ENCODE measurements around the gene ABI3BP.
A peak's percentile ranks its signal among the peaks of the same experiment; 100 is the strongest.

ABI3BP gene

GRCh38 chr3:101037613-101038012, 44.4 kb upstream of the ABI3BP start:
- Histone ChIP-seq H3K14ac (ENCODE audit: low read length) (no peak overlapping the region), H3K18ac (ENCODE audit: low read length) (no peak overlapping the region), H3K4me3 (ENCODE audit: low read depth, low read length) (no peak overlapping the region), H2BK5ac (ENCODE audit: low read depth, low read length, poor library complexity) (no peak overlapping the region), H3K36me3 (ENCODE audit: control insufficient read depth in 1 of 2, insufficient read depth in 2 of 2, low read length in 2 of 2) (no peaks in the 10 kb centered on the region), H2AK5ac (ENCODE audit: low read length) (no peak overlapping the region), H4K91ac (ENCODE audit: low read depth, low read length) (no peak overlapping the region), H2BK120ac (ENCODE audit: insufficient read depth, low read length, poor library complexity) (no peak overlapping the region), H4K12ac (ENCODE audit: low read depth, low read length) (no peak overlapping the region), H3K27me3 (ENCODE audit: insufficient read depth, low read length) (no peaks in the 10 kb centered on the region), H3K27ac (ENCODE audit: low read depth, low read length) (no peak overlapping the region), H2BK12ac (ENCODE audit: low read length) (no peak overlapping the region), H3K4me2 (ENCODE audit: low read length) (no peak overlapping the region), H3K9me3 (ENCODE audit: insufficient read depth, low read depth, low read length) (no peaks in the 10 kb centered on the region), H3K4ac (ENCODE audit: low read depth, low read length) (no peak overlapping the region), H3K23ac (ENCODE audit: low read length) (no peak overlapping the region), H3K79me2 (ENCODE audit: control insufficient read depth, insufficient read depth, low read length, poor library complexity) (no peaks in the 10 kb centered on the region), H2AFZ (ENCODE audit: insufficient read depth, low read length, poor library complexity) (no peak overlapping the region), H3K4me1 (ENCODE audit: control insufficient read depth in 1 of 2, insufficient read depth in 2 of 2, low read length in 2 of 2) (peaks cover 0 to 9% of the 10 kb centered on the region in 2 experiments), H4K8ac (ENCODE audit: low read depth, low read length) (no peak overlapping the region), H3K79me1 (ENCODE audit: low read length) (peaks cover 6% of the 10 kb centered on the region), H3K9ac (ENCODE audit: low read length) (no peak overlapping the region)
- no CpG with 5 or more reads among the region's 5 CpGs for WGBS (ENCODE audit: extremely low coverage, insufficient coverage, insufficient read length)
- no peak for DNase-seq

GRCh38 chr3:101036676-101037075, 43.5 kb upstream of the ABI3BP start:
- H2AK5ac ChIP-seq (ENCODE audit: low read length): no peak overlapping the region
- no peak for DNase-seq
- H3K79me2 ChIP-seq (ENCODE audit: control insufficient read depth, insufficient read depth, low read length, poor library complexity): no peaks in the 10 kb centered on the region
- no peak overlapping the region for H4K12ac ChIP-seq (ENCODE audit: low read depth, low read length)
- H3K18ac ChIP-seq (ENCODE audit: low read length): no peak overlapping the region
- no peak overlapping the region for H4K8ac ChIP-seq (ENCODE audit: low read depth, low read length)
- H3K4me2 ChIP-seq (ENCODE audit: low read length): no peak overlapping the region
- peak overlapping the region; percentile 29 for H2BK12ac ChIP-seq (ENCODE audit: low read length)
- H3K36me3 ChIP-seq (ENCODE audit: control insufficient read depth in 1 of 2, insufficient read depth in 2 of 2, low read length in 2 of 2): no peaks in the 10 kb centered on the region
- H2AFZ ChIP-seq (ENCODE audit: insufficient read depth, low read length, poor library complexity): peak overlapping the region; percentile 4
- H4K91ac ChIP-seq (ENCODE audit: low read depth, low read length): peak overlapping the region; percentile 36
- no peak overlapping the region for H3K9ac ChIP-seq (ENCODE audit: low read length)
- H3K4me1 ChIP-seq (ENCODE audit: control insufficient read depth in 1 of 2, insufficient read depth in 2 of 2, low read length in 2 of 2): peaks cover 0 to 9% of the 10 kb centered on the region in 2 experiments
- WGBS (ENCODE audit: extremely low coverage, insufficient coverage, insufficient read length): no CpG with 5 or more reads among the region's 3 CpGs
- no peak overlapping the region for H3K14ac ChIP-seq (ENCODE audit: low read length)
- H3K4me3 ChIP-seq (ENCODE audit: low read depth, low read length): no peak overlapping the region
- no peaks in the 10 kb centered on the region for H3K9me3 ChIP-seq (ENCODE audit: insufficient read depth, low read depth, low read length)
- peak overlapping the region; percentile 78 for H3K27ac ChIP-seq (ENCODE audit: low read depth, low read length)
- peaks cover 6% of the 10 kb centered on the region for H3K79me1 ChIP-seq (ENCODE audit: low read length)
- H3K23ac ChIP-seq (ENCODE audit: low read length): no peak overlapping the region
- no peaks in the 10 kb centered on the region for H3K27me3 ChIP-seq (ENCODE audit: insufficient read depth, low read length)
- H2BK120ac ChIP-seq (ENCODE audit: insufficient read depth, low read length, poor library complexity): peak overlapping the region; percentile 40
- no peak overlapping the region for H3K4ac ChIP-seq (ENCODE audit: low read depth, low read length)
- H2BK5ac ChIP-seq (ENCODE audit: low read depth, low read length, poor library complexity): peak overlapping the region; percentile 5

GRCh38 chr3:101036213-101036618, 43.0 kb upstream of the ABI3BP start:
- Histone ChIP-seq H3K36me3 (ENCODE audit: control insufficient read depth in 1 of 2, insufficient read depth in 2 of 2, low read length in 2 of 2) (no peaks in the 10 kb centered on the region), H3K23ac (ENCODE audit: low read length) (no peak overlapping the region), H3K9me3 (ENCODE audit: insufficient read depth, low read depth, low read length) (no peaks in the 10 kb centered on the region), H2AFZ (ENCODE audit: insufficient read depth, low read length, poor library complexity) (peak overlapping the region; percentile 4), H2BK120ac (ENCODE audit: insufficient read depth, low read length, poor library complexity) (peak overlapping the region; percentile 40), H4K8ac (ENCODE audit: low read depth, low read length) (no peak overlapping the region), H3K4me2 (ENCODE audit: low read length) (no peak overlapping the region), H3K4ac (ENCODE audit: low read depth, low read length) (no peak overlapping the region), H2AK5ac (ENCODE audit: low read length) (no peak overlapping the region), H4K12ac (ENCODE audit: low read depth, low read length) (no peak overlapping the region), H4K91ac (ENCODE audit: low read depth, low read length) (no peak overlapping the region), H3K14ac (ENCODE audit: low read length) (no peak overlapping the region), H3K27ac (ENCODE audit: low read depth, low read length) (peak overlapping the region; percentile 78), H3K9ac (ENCODE audit: low read length) (no peak overlapping the region), H2BK12ac (ENCODE audit: low read length) (no peak overlapping the region), H2BK5ac (ENCODE audit: low read depth, low read length, poor library complexity) (no peak overlapping the region), H3K18ac (ENCODE audit: low read length) (no peak overlapping the region), H3K79me2 (ENCODE audit: control insufficient read depth, insufficient read depth, low read length, poor library complexity) (no peaks in the 10 kb centered on the region), H3K4me1 (ENCODE audit: control insufficient read depth in 1 of 2, insufficient read depth in 2 of 2, low read length in 2 of 2) (peaks cover 0 to 9% of the 10 kb centered on the region in 2 experiments), H3K4me3 (ENCODE audit: low read depth, low read length) (no peak overlapping the region), H3K27me3 (ENCODE audit: insufficient read depth, low read length) (no peaks in the 10 kb centered on the region), H3K79me1 (ENCODE audit: low read length) (peaks cover 6% of the 10 kb centered on the region)
- DNase-seq: peak; percentile 91 to 98
- no CpG with 5 or more reads among the region's 1 CpG for WGBS (ENCODE audit: extremely low coverage, insufficient coverage, insufficient read length)

GRCh38 chr3:101027286-101027685, 34.1 kb upstream of the ABI3BP start:
- H3K18ac ChIP-seq (ENCODE audit: low read length): no peak overlapping the region
- H3K9me3 ChIP-seq (ENCODE audit: insufficient read depth, low read depth, low read length): no peaks in the 10 kb centered on the region
- WGBS (ENCODE audit: extremely low coverage, insufficient coverage, insufficient read length): no CpG with 5 or more reads among the region's 5 CpGs
- no peak overlapping the region for H2BK12ac ChIP-seq (ENCODE audit: low read length)
- no peak overlapping the region for H3K4me2 ChIP-seq (ENCODE audit: low read length)
- no peaks in the 10 kb centered on the region for H3K79me1 ChIP-seq (ENCODE audit: low read length)
- no peak overlapping the region for H2AK5ac ChIP-seq (ENCODE audit: low read length)
- no peak overlapping the region for H2AFZ ChIP-seq (ENCODE audit: insufficient read depth, low read length, poor library complexity)
- no peak overlapping the region for H2BK5ac ChIP-seq (ENCODE audit: low read depth, low read length, poor library complexity)
- H4K91ac ChIP-seq (ENCODE audit: low read depth, low read length): no peak overlapping the region
- no peak overlapping the region for H3K4me3 ChIP-seq (ENCODE audit: low read depth, low read length)
- no peak overlapping the region for H3K4ac ChIP-seq (ENCODE audit: low read depth, low read length)
- H3K23ac ChIP-seq (ENCODE audit: low read length): no peak overlapping the region
- H3K79me2 ChIP-seq (ENCODE audit: control insufficient read depth, insufficient read depth, low read length, poor library complexity): no peaks in the 10 kb centered on the region
- H3K27me3 ChIP-seq (ENCODE audit: insufficient read depth, low read length): no peaks in the 10 kb centered on the region
- H3K36me3 ChIP-seq (ENCODE audit: control insufficient read depth in 1 of 2, insufficient read depth in 2 of 2, low read length in 2 of 2): no peaks in the 10 kb centered on the region
- no peak overlapping the region for H4K8ac ChIP-seq (ENCODE audit: low read depth, low read length)
- H3K9ac ChIP-seq (ENCODE audit: low read length): no peak overlapping the region
- no peak overlapping the region for H2BK120ac ChIP-seq (ENCODE audit: insufficient read depth, low read length, poor library complexity)
- no peak overlapping the region for H3K27ac ChIP-seq (ENCODE audit: low read depth, low read length)
- no peaks in the 10 kb centered on the region for H3K4me1 ChIP-seq (ENCODE audit: control insufficient read depth in 1 of 2, insufficient read depth in 2 of 2, low read length in 2 of 2)
- DNase-seq: no peak
- H3K14ac ChIP-seq (ENCODE audit: low read length): no peak overlapping the region
- no peak overlapping the region for H4K12ac ChIP-seq (ENCODE audit: low read depth, low read length)

Measured in trophoblast cell (in vitro differentiated cells and primary cell).